DND-41 (cell line): ENCODE results near the gene ENHO.

Experiments
- EZH2 ChIP-seq: IDR thresholded peaks from 3 replicates; pipeline ENCODE4 v1.6.1; 2012; ENCODE audit warnings: borderline replicate concordance, low read depth, mild to moderate bottlenecking, moderate library complexity, low read length, inconsistent platforms; ENCODE audit not compliant: severe bottlenecking
- TF ChIP-seq, protein P1 (sequence below): IDR thresholded peaks from 2 replicates; pipeline ENCODE4 v1.5.1; 2012; ENCODE audit warnings: borderline replicate concordance, low read length, moderate library complexity, mild to moderate bottlenecking; ENCODE audit not compliant: poor library complexity, severe bottlenecking; ENCODE audit errors: extremely low read depth

DNA sequence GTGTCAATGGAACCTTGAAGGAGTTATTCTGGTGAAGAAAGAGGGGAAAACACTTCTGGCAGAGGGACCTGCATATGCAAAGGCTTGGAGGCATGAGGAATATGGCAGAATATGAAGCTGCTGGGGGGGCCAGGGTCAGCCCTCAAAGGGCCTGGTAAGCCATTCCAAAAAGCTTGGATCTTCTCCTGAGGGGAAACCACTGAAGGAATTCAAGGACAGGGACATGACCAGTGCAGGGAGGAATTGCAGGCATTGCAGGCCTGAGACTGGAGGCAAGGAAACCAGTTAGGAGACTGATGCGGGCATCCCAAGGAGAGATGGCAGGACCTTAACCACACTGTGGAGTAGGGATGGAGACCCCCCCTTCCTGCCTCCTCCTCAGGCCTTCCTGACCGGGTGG lies 21.4 kb downstream of the ENHO start:
- TF ChIP-seq, protein P1, sequence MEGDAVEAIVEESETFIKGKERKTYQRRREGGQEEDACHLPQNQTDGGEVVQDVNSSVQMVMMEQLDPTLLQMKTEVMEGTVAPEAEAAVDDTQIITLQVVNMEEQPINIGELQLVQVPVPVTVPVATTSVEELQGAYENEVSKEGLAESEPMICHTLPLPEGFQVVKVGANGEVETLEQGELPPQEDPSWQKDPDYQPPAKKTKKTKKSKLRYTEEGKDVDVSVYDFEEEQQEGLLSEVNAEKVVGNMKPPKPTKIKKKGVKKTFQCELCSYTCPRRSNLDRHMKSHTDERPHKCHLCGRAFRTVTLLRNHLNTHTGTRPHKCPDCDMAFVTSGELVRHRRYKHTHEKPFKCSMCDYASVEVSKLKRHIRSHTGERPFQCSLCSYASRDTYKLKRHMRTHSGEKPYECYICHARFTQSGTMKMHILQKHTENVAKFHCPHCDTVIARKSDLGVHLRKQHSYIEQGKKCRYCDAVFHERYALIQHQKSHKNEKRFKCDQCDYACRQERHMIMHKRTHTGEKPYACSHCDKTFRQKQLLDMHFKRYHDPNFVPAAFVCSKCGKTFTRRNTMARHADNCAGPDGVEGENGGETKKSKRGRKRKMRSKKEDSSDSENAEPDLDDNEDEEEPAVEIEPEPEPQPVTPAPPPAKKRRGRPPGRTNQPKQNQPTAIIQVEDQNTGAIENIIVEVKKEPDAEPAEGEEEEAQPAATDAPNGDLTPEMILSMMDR, result no peak
- TF ChIP-seq EZH2, result no peak
